Measurements from ENCODE around the gene CSN2. TPM values are rescaled to one million over a fixed set of nuclear protein-coding genes. Genes with fewer than 3 reads are reported as not detected.
"Not testable (repeated sequence)": the region's sequence is repeated elsewhere in the genome, so short reads cannot be mapped to it uniquely, and the experiment has no call there.

CSN2 gene
- total RNA-seq (2014; rRNA removed; shearing (Covaris generic)): not detected in 2 replicates

- DNase-seq (ENCODE audit: low read depth): no peak
Measured at GRCh38 chr4:69965628-69966027, at the start of gene CSN2. TSS of gene CSN2 (minus strand) at chr4:69965728. CDS start at chr4:69960995, 4,733 bp downstream.

- no peak for DNase-seq (ENCODE audit: low read depth)
Measured at GRCh38 chr4:70008771-70009170, 43.2 kb upstream of the CSN2 start.

GRCh38 chr4:70002507-70002906 lies 37.0 kb upstream of the CSN2 start:
- DNase-seq (ENCODE audit: low read depth): no peak

GRCh38 chr4:70000711-70001110 lies 35.2 kb upstream of the CSN2 start:
- no peak for DNase-seq (ENCODE audit: low read depth)

DNA sequence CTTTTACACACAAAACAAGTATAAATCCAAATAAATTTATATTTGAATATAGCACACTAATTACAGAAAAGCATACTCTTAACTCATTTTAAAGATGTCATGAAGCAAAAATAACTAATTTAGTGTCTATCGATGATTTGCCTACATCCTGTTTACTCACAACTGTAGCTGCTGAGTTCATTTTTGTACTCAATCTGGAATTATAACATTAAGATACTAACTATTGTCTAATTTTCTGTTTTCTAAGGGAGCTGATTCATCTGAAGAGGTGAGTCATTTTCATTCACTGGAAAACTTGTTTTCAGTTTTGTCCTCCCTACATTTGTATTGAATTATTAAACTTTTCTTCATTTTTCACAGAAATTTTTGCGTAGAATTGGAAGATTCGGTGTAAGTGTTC lies 33.9 kb upstream of the CSN2 start:
- no peak for DNase-seq (ENCODE audit: low read depth)

- no peak for DNase-seq (ENCODE audit: low read depth)
Measured at GRCh38 chr4:69995526-69996016, 30.0 kb upstream of the CSN2 start, which contains the start of gene STATH. TSS of gene STATH (plus strand) at chr4:69995966. CDS start at chr4:69998438, 2,472 bp downstream.

DNA sequence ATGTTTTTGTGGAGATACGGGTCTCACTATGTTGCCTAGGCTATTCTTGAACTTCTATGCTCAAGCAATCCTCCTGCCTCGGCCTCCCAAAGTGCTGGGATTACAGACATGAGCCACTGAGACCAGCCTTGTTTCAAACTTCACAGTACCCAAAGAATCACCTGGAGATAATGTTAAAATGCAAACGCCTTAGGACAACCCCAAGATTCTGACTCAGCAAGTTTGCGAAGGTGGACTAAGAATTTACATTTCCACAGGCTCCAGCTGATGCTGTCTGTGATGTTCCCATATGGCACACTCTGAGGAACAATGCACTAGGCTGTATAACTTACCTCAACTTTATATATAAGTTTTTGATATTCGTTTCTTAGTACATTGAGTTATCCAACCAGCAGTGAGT lies 29.3 kb upstream of the CSN2 start:
- DNase-seq (ENCODE audit: low read depth): no peak

GRCh38 chr4:69991016-69991415 lies 25.5 kb upstream of the CSN2 start:
- DNase-seq (ENCODE audit: low read depth): no peak

DNA sequence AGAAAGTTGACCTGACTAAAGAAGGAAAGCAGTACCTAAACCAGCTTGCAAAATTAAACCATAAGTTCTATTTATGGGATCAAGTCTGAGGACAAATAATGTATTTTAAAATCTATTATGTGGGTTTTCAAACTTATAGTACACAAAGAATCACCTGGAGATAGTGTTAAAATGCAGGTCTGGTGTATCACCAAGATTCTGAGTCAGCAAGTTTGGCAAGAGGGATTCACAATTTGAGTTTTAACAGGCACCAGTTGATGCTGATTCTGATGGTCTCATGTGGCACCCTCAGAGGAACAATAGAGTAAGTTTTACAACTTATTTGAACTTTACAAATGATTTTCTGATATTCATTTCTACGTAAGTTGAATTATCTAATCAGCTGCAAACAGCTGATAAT lies 21.1 kb upstream of the CSN2 start:
- DNase-seq (ENCODE audit: low read depth): no peak

- no peak for DNase-seq (ENCODE audit: low read depth)
Measured at GRCh38 chr4:69984030-69984443, 18.5 kb upstream of the CSN2 start.

GRCh38 chr4:69977582-69977981 lies 12.1 kb upstream of the CSN2 start:
- no peak for DNase-seq (ENCODE audit: low read depth)

DNA sequence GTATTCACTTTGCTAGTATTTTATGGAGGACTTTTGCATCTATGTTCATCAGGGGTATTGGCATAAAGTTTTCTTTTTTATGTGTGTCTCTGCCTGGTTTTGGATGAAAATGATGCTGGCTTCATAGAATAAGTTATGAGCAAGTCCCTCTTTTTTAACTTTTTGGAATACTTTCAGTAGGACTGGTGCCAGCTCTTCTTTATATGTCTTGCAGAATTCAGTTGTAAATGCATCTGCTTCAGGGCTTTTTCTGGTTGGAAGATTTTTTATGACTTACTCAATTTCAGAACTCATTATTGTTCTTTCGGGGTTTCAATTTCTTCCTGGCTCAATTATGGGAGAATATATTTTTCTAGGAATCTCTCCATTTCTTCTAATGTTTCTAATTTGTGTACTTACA lies 9.1 kb upstream of the CSN2 start:
- no peak for DNase-seq (ENCODE audit: low read depth)

DNA sequence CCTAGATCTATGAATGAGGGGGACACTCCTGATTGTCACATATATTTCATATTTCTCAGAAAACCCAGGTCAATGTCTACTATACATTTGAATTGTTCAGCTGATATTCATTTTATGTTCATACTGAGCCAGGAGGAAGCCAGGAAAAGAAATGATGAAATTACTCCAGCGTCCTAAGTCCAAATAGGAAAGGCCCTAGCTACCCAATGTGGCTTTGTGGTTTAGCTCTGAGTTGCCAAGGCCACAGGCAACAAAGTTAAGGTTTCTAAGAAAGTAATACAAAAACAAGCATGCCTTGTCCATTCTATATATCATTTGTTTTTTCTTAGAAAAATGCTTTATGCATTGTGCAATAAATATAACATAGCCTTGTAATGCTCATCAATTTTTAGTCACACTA lies 4.5 kb upstream of the CSN2 start:
- DNase-seq (ENCODE audit: low read depth): no peak

DNA sequence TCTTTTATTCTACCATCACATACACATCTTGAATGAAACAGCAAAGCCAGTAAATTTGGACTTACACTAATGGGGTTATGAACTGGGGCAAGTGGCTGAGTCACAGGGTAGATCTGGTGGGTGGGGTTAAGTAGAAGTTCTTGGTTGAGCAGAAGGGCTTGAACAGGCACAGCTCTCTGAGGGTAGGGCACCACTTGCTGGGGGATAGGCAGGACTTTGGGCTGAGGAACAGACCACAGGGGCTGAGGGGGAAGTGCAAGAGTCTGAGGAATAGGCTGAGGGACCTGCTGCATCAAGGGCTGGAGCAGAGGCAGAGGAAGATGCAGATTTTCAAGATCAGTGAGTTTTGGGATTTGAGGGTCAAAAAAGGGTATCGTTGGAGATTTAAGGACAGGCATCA lies 8.3 kb downstream of the CSN2 start:
- DNase-seq (ENCODE audit: low read depth): no peak

DNA sequence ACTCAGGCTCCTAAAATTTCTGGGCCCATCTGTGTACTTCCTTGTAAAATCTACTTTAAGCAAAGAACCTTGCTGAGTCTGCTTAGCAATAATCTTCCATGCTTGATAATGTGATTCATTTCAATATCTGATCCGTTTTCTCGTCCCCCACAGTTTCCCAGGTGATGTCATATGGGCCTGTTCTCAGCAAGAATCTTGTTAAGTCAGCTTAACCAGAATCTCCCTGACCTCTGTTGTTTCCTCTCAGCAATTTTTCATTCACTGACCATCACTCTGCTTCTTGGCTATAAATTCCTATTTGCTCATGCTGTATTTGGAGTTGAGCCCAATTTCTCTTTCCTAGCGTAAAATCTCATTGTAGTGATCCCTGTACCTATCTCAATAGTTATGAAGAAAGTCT lies 13.9 kb downstream of the CSN2 start:
- DNase-seq (ENCODE audit: low read depth): no peak

DNA sequence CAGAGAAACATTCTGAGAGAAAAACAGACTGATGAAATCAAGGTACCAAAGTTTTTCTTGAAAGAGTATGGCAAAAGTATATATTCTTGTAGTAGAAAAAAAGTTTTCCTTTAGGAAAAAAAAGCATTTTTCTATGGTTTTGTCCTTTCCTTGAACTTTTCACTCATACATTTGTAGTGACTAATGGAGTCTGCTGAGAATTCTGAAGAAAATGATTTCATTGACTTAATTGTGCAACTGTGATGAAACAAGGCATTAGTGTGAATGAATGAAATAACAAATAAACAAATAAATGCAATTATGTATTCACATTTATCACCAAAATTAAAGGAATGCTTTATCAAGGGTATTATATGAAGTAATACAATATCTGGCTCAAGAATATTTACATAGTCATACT lies 29.0 kb downstream of the CSN2 start:
- no peak for DNase-seq (ENCODE audit: low read depth)

- DNase-seq (ENCODE audit: low read depth): no peak
Measured at GRCh38 chr4:69934150-69934549, 31.4 kb downstream of the CSN2 start.

- DNase-seq (ENCODE audit: low read depth): no peak
Measured at GRCh38 chr4:69930768-69931167, 34.8 kb downstream of the CSN2 start, which contains the start of gene CSN1S1. TSS of gene CSN1S1 (plus strand) at chr4:69931068. CDS start at chr4:69932556, 1,488 bp downstream.

DNA sequence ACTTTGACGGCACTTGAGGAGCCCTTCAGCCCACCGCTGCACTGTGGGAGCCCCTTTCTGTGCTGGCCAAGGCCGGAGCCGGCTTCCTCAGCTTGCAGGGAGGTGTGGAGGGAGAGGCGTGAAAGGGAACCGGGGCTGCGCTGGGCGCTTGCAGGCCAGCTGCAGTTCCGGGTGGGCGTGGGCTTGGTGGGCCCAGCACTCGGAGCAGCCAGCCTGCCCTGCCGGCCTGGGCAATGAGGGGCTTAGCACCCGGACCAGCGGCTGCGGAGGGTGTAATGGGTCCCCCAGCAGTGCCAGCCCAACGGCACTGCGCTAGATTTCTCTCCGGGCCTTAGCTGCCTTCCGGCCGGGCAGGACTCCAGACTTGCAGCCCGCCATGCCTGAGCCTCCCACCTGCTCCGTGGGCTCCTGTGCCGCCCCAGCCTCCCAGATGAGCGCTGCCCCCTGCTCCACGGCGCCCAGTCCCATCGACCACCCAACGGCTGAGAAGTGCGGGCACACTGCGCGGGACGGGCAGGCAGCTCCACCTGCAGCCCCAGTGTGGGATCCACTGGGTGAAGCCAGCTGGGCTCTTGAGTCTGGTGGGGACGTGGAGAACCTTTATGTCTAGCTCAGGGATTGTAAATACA lies 41.6 kb downstream of the CSN2 start:
- not testable (repeated sequence) for DNase-seq (ENCODE audit: low read depth)

DNA sequence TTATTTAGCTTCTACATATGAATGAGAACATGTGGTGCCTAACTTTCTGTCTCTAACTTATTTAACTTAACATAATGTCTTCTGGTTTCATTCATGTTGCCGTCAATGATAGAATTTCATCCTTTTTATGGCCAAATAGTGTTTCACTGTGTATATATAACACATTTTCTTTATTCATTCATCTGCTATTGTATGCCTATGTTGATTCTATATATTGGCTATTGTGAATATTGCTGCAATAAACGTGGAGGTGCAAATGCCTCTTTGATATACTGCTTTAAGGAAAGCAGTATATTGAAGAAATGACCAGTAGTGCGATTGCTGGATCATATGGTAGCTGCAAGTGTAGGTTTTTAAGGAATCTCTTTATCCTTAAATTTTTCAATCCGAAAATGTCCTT lies 44.7 kb downstream of the CSN2 start:
- no peak for DNase-seq (ENCODE audit: low read depth)

DNA sequence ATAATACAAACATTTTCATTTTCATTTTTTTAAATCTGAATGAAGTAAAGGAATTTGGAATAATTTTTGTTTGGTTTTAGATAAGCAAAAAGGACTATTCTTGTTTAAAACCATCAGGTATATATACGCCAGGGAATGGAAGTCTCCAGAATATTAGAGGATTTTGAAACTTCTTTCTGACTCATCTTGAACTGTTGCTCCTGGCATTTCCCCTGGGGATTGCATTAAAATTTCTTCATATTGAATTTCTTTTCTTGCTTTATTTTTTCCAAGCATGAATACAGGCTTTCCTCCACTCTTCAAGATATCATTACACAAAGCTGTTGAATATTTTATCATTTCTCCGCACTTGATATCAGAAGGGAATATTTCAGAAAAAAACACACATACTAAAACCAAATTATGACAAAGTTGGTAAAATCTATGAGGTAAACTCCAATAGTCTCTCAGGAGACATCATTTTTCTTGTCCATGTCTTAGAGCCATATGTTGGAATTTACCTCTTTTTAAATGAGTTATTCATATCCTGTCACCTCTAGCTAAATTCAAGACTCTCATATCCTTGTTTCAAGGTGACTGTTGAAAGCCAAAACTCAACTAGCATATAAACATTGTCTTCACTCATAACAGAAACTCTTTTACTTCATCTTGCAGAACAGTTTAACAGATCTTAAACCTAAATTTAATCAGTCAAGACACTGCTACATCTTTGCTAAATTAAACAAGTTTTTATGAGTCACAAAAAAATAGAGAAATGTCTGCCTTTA lies 55.3 kb downstream of the CSN2 start:
- no peak for DNase-seq (ENCODE audit: low read depth)

GRCh38 chr4:69909195-69909594 lies 56.3 kb downstream of the CSN2 start:
- no peak for DNase-seq (ENCODE audit: low read depth)

- no peak for DNase-seq (ENCODE audit: low read depth)
Measured at GRCh38 chr4:69907151-69907550, 58.4 kb downstream of the CSN2 start.
